Neural progenitor cell (in vitro differentiated cells): Measurements from ENCODE around the gene MIF4GD.

ENCODE experiments used
- CTCF ChIP-seq: fragments of 200-600 bp; sonication (generic); IDR thresholded peaks from 2 replicates; pipeline ENCODE4 v1.5.1; 2017; ENCODE audit warnings: antibody characterized with exemption, mild to moderate bottlenecking
- EZH2 ChIP-seq: fragments of 200-600 bp; sonication (generic); IDR thresholded peaks from 2 replicates; pipeline ENCODE4 v1.6.1; 2017; ENCODE audit warnings: antibody characterized with exemption, mild to moderate bottlenecking, moderate library complexity

DNA sequence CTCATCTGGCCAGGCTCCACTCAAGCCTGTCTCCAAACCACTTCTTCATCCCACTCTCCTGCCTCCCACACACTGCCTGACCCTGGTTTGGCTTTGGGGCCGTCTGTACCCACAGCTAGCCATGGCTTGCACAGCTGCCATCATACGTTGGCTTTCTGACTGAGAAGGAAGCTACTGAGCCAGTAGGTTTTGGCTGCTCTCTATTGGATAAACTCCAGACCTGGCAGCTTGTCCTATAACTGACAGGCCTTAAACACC, 3.9 kb downstream of the MIF4GD start:
- TF ChIP-seq CTCF, result no peak
- TF ChIP-seq EZH2, result no peak
